GM19452 (cell line): ENCODE measurements around the gene GOLT1B.

Experiments
- ATAC-seq: cut with Tn5 transposase; IDR thresholded peaks from one replicate; pipeline ENCODE4 v1.9.1; 2021; ENCODE audit not compliant: unreplicated experiment

The GOLT1B gene

DNA sequence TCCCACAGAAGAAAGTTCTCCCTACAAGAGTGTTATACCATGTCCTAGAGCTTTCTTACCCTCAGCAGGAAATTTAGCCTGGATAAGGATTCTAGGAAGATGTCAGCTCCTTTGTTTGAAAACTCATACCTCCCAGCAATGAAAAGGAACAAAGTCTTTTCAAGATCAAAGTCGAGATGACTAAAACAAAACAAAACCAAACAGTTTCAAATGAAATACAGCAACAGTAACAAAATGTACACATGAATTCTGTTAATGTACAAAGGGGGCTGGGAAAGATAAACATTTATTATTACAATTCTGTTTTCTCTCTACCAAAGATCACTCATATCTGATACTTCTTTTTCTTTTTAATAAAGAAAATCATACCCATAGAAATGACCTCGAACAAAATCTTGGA, 61.3 kb downstream of the GOLT1B start:
- no peak for ATAC-seq

DNA sequence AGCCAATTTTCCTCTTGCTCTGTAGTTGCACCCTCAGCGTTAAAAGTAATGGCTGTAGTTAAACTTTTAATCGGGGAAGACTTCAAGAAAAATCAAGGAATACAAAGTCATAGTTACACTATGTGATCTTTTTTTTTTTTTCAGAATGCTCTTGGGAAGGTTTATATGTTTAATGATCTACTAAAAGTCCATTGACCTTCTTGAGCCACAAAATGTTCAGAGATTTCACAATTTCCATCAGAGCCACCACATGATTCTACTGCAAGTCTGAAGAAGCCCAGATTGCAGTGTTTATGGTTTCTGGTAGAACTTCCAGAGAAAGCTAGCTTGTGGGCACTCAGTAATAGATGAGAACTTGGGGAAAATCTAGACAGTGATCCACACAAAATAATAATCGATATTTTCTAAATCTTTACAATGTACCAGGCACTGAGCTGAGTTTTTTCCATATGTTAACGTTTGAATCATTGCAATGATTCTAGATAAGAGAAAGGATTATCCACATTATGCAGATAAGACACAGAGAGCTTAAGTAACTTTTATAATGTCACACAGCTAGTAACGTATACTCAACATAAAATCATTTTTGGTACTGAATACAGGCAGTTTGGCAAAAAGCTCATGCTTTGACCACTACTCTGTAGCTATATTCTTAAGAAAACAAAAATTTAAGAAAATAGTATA, 64.8 kb downstream of the GOLT1B start:
- no peak for ATAC-seq

DNA sequence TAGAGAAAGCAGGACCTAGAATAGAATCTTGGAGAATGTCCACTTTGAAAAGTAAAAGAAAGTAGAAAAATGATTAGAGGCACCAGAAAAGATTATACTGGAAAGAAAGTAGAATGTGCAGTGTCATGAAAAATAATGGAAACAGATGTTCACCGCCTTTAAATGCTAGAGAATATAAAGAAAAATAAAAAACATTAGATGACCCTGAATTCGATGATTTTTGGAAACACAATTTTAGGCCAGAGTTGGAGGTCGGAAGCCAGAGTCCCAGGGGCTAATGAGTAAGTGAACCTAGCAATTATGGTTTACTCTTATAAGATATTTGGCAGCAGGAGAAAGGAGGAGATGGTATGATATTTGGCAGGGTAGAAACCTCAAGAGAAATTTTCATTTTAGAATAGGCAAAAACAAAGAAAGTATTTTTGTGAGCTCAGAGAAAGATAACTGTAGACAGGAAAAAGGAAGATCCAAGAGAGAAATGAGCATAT, 65.4 kb downstream of the GOLT1B start:
- ATAC-seq = no peak
